Activated T-cell treated with anti-CD3 and anti-CD28 coated beads for 4 hours (primary cell): ENCODE results near the gene FMNL3.

Source experiments
- DNase-seq: peaks from one replicate; pipeline ENCODE4 v3.0.0-alpha.2; 2020

The FMNL3 gene

GRCh38 chr12:49588281-49588680, 118.9 kb downstream of the FMNL3 start:
- DNase-seq = no peak

GRCh38 chr12:49587174-49587908, 119.9 kb downstream of the FMNL3 start:
- no peak for DNase-seq
